Common myeloid progenitor, CD34-positive (primary cell): ENCODE results near the gene KCNV2.

Source experiments
- CTCF ChIA-PET: fragments of 350-600 bp; sonication (Branson Sonifier 250); formaldehyde crosslinking; loops from one replicate; lab custom pipeline; 2021; ENCODE audit warnings: antibody characterized with exemption; lab: Charles Lee
- POLR2A ChIA-PET: fragments of 350-600 bp; sonication (Branson Sonifier 250); formaldehyde crosslinking; loops from one replicate; lab custom pipeline; 2021; ENCODE audit warnings: antibody characterized with exemption; lab: Charles Lee
- DNase-seq, 3 donors: peaks; one replicate each; pipeline versions ENCODE4 v3.0.0 to v3.0.0-alpha.2; 2013
- H3K27ac ChIP-seq, 2 experiments: 1 replicate in 1 of 2; 2 replicates in 1 of 2; pipeline ENCODE4 v1.7.0; 2013; ENCODE audit warnings: inconsistent platforms in 2 of 2, low read length in 2 of 2, mild to moderate bottlenecking in 2 of 2, low read depth in 1 of 2, moderate library complexity in 1 of 2; ENCODE audit not compliant: severe bottlenecking in 2 of 2, insufficient read depth in 1 of 2, poor library complexity in 1 of 2
- H3K27me3 ChIP-seq, 5 experiments: replicated peaks in 2 of 5; 1 replicate in 3 of 5; 2 replicates in 2 of 5; pipeline versions ENCODE4 v1.6.1 to v1.7.0; 2013; ENCODE audit warnings: low read length in 4 of 5, mild to moderate bottlenecking in 2 of 5, moderate library complexity in 2 of 5, inconsistent platforms in 1 of 5; ENCODE audit not compliant: insufficient read depth in 5 of 5, control insufficient read depth in 4 of 5
- H3K36me3 ChIP-seq, 4 experiments: 1 replicate in 2 of 4; 2 replicates in 2 of 4; pipeline versions ENCODE4 v1.6.1 to v1.7.0; 2013; ENCODE audit warnings: low read length in 3 of 4, control low read depth in 1 of 4, mild to moderate bottlenecking in 1 of 4; ENCODE audit not compliant: control insufficient read depth in 4 of 4, insufficient read depth in 4 of 4
- H3K4me1 ChIP-seq, 4 experiments: 1 replicate in 3 of 4; 2 replicates in 1 of 4; pipeline versions ENCODE4 v1.6.1 to v1.7.1; 2013; ENCODE audit warnings: low read length in 3 of 4, mild to moderate bottlenecking in 3 of 4, control low read depth in 1 of 4, inconsistent platforms in 1 of 4, moderate library complexity in 1 of 4; ENCODE audit not compliant: control insufficient read depth in 4 of 4, insufficient read depth in 4 of 4; ENCODE audit errors: control extremely low read depth in 1 of 4
- H3K4me3 ChIP-seq, 7 experiments: 1 replicate in 4 of 7; 2 replicates in 3 of 7; pipeline versions ENCODE4 v1.5.1 to v1.7.0; 2013; ENCODE audit warnings: mild to moderate bottlenecking in 7 of 7, low read length in 6 of 7, moderate library complexity in 6 of 7, inconsistent platforms in 2 of 7, low read depth in 2 of 7, control low read depth in 1 of 7; ENCODE audit not compliant: insufficient read depth in 4 of 7, control insufficient read depth in 1 of 7; ENCODE audit errors: extremely low read depth in 1 of 7
- H3K9me3 ChIP-seq, 5 experiments: 1 replicate in 4 of 5; 2 replicates in 1 of 5; pipeline versions ENCODE4 v1.6.1 to v1.7.1; 2013; ENCODE audit warnings: low read length in 4 of 5, mild to moderate bottlenecking in 2 of 5, inconsistent platforms in 1 of 5, low read depth in 1 of 5, moderate library complexity in 1 of 5; ENCODE audit not compliant: control insufficient read depth in 4 of 5, insufficient read depth in 2 of 5; ENCODE audit errors: control extremely low read depth in 1 of 5
- WGBS: methylation state at CpG from one replicate; pipeline ENCODE4 v1.1.5; 2013; ENCODE audit not compliant: insufficient coverage; 5-methylcytosine and 5-hydroxymethylcytosine counted together

KCNV2 gene

GRCh38 chr9:2755285-2755684 is 38.0 kb downstream of the KCNV2 start:
- peaks cover 2 to 22% (median 6%) of the 10 kb centered on the region in 4 experiments for H3K36me3 ChIP-seq
- no peak overlapping the region for H3K4me3 ChIP-seq
- H3K9me3 ChIP-seq, result peaks cover 0 to 7% (median 1%) of the 10 kb centered on the region in 5 experiments
- no peak overlapping the region for H3K27ac ChIP-seq
- no peaks in the 10 kb centered on the region for H3K27me3 ChIP-seq
- POLR2A ChIA-PET, result no interaction called here
- H3K4me1 ChIP-seq, result no peaks in the 10 kb centered on the region
- CTCF ChIA-PET, result no interaction called here
- no peak for DNase-seq
- WGBS, result 100% methylated on average over 1 of the region's 1 CpG

DNA sequence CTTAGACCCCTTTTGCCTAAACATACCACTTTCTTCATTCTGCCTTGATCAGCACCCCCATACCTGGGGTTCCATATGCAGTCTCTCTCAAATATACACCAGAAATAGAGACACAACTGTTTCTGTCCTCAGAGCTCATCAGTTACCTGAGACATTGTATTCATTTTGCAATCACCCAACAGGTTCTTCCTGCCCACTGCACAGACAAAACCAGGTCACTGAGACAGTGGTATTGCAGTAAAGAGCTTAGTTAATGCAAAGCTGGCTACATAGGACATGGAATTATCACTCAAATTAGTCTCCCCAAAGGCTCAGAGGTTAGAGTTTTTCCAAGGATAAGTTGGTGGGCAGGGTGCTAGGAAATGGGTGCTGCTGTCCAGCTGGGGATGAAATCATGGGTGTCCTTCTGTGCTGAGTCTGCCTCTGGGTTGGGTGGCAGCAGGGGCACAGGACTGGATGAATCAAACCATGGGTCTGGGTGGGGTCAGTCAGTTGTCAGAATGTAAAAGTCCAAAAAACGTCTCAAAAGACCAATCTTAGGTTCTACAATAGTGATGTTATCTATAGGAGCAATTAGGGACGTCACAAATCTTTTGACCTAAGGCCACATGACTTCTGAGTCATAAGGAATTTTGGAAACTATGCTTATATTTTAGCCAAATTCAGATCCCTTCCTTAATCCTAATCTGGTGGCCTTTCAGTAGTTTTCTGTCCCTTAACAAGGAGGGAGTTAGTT is 41.0 kb downstream of the KCNV2 start:
- Histone ChIP-seq H3K36me3 (peaks cover 0 to 18% (median 9%) of the 10 kb centered on the region in 4 experiments), H3K27ac (no peak overlapping the region), H3K9me3 (peaks cover 0 to 4% (median 0%) of the 10 kb centered on the region in 5 experiments), H3K4me3 (no peak overlapping the region), H3K4me1 (no peaks in the 10 kb centered on the region), H3K27me3 (no peaks in the 10 kb centered on the region)
- POLR2A ChIA-PET, result no interaction called here
- CTCF ChIA-PET, result no interaction called here
- WGBS, result no CpG with 5 or more reads among the region's 2 CpGs
- no peak for DNase-seq

- no CpG with 5 or more reads among the region's 1 CpG for WGBS
- Histone ChIP-seq H3K4me3 (no peak overlapping the region), H3K36me3 (peaks cover 0 to 18% (median 9%) of the 10 kb centered on the region in 4 experiments), H3K9me3 (peaks cover 0 to 2% (median 0%) of the 10 kb centered on the region in 5 experiments), H3K27me3 (no peaks in the 10 kb centered on the region), H3K27ac (no peak overlapping the region), H3K4me1 (peaks cover 0 to 6% (median 3%) of the 10 kb centered on the region in 4 experiments)
- POLR2A ChIA-PET, result no interaction called here
- no peak for DNase-seq
- CTCF ChIA-PET, result interaction anchor here (1.0 kb wide), 1 partner anchor 9 kb away, joined by 3 read pairs; no protein-coding TSS in a partner anchor
Observed at GRCh38 chr9:2758898-2759510, 41.7 kb downstream of the KCNV2 start.

DNA sequence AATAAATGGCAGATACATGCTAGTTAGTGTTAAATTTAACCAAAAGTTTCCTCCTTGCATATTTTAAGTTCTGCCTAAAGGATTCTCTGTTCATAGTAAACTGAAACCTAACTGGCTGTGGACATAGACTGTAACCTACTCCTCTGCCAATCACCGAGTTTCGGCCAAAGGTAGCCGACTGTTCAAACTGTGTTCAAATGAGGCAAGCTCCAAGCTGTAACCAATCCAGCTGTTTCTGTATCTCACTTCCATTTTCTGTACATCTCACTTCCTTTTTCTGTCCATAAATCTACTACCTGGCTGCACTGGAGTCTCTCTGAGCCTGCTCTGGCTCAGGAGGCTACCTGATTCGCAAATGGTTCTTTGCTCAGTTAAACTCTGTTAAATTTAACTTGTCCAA is 44.1 kb downstream of the KCNV2 start:
- no peak for DNase-seq
- H3K4me1 ChIP-seq, result peaks cover 0 to 25% (median 14%) of the 10 kb centered on the region in 4 experiments
- no peak overlapping the region for H3K4me3 ChIP-seq
- H3K27me3 ChIP-seq, result no peaks in the 10 kb centered on the region
- no peak overlapping the region for H3K27ac ChIP-seq
- CTCF ChIA-PET, result no interaction called here
- WGBS, result 100% methylated on average over 3 of the region's 4 CpGs
- POLR2A ChIA-PET, result interaction anchor here (0.5 kb wide), 1 partner anchor 24 kb away, joined by 3 read pairs; no protein-coding TSS in a partner anchor
- H3K9me3 ChIP-seq, result no peaks in the 10 kb centered on the region
- H3K36me3 ChIP-seq, result peaks cover 0 to 18% (median 5%) of the 10 kb centered on the region in 4 experiments

DNA sequence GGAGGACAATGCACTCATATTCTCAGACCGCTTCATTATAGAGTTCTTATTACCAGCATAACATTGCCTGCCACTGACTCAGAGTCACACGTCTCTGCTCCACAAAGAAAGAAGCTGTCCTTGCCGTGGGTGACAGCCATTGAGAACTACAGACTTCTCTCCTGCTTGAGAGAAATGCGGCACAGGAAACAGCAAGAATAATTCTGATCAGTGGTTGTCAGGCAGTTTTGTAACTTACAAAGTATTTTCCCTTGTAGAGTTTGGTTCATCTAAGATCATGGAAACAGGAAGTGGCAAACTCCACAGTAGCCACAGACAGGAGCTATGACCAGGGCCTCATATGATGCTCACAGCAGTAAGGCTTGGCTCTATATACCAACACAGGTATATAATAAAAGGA is 47.0 kb downstream of the KCNV2 start:
- peak; percentile 45 to 91 (median 86) for DNase-seq
- Histone ChIP-seq H3K36me3 (peaks cover 0 to 25% (median 3%) of the 10 kb centered on the region in 4 experiments), H3K27ac (no peak overlapping the region), H3K9me3 (no peaks in the 10 kb centered on the region), H3K4me1 (peaks cover 0 to 25% (median 14%) of the 10 kb centered on the region in 4 experiments), H3K4me3 (peak overlapping the region in 1 of 7 experiments; percentile 24), H3K27me3 (no peaks in the 10 kb centered on the region)
- POLR2A ChIA-PET, result no interaction called here
- 27% methylated on average over 3 of the region's 4 CpGs for WGBS
- CTCF ChIA-PET, result no interaction called here

DNA sequence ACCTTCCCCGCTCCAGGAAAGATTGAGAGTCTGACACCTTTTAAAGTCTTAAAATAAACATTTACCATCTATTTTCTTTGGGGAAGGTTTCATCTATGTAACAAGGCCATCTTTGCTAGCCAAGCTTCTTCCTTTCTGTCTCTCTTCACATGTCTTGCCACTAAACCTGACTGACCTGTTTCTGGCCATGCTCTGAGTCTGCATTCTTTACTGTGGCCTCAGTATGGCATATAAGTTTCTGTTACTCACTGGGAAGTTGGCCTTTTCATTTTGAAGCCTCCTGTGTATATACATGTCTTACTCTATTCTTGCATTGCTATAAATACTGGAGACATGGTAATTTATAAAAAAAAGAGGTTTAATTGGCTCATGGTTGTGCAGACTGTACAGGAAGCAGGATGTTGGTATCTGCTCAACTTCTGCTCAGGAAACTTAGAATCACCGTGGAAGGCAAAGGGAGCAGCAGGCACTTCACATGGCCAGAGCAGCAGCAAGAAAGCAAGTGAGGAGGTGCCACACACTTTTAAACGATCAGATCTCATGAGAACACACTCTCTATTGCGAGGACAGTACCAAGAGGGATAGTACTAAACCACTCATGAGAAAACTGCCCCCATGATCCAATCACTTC is 48.1 kb downstream of the KCNV2 start:
- H3K4me1 ChIP-seq, result peaks cover 0 to 25% (median 14%) of the 10 kb centered on the region in 4 experiments
- CTCF ChIA-PET, result no interaction called here
- 24% methylated on average over 3 of the region's 4 CpGs for WGBS
- H3K27ac ChIP-seq, result no peak overlapping the region
- DNase-seq, result peak in 2 of 3 donors; percentile 48 to 64
- H3K4me3 ChIP-seq, result no peak overlapping the region
- H3K36me3 ChIP-seq, result peaks cover 0 to 27% (median 6%) of the 10 kb centered on the region in 4 experiments
- no peaks in the 10 kb centered on the region for H3K9me3 ChIP-seq
- POLR2A ChIA-PET, result no interaction called here
- H3K27me3 ChIP-seq, result no peaks in the 10 kb centered on the region
